ENCODE results near the gene SNX20. TPM values are rescaled to one million over a fixed set of nuclear protein-coding genes. Genes with fewer than 3 reads are reported as not detected.

Gene SNX20
- total RNA-seq = under 0.01 and 0.20 TPM in 2 replicates

- no peak for DNase-seq (ENCODE audit: low read depth in 2 of 2)
These were observed at the start of gene SNX20 for GRCh38 chr16:50681021-50681885. TSS of gene SNX20 (minus strand) at chr16:50681312. CDS start at chr16:50677526, 3,786 bp downstream.

DNA sequence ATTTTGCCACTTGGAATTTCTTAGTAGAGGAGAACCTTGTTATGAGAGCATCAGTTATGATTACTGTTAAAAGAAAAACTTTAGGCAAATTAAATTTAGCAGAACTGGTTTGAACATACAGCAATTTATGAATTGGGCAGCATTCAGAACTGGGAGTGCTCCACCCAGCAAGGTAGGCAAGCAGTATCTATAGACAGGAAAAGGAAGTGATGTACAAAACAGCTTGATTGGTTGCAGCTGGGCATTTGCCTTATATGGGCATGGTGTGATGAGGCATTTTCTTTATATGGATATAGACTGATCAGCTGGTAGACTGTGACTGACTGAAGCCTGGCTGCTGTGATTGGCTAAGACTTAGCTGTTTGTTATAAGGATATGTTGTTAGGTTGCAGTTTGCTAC, 43.2 kb upstream of the SNX20 start:
- DNase-seq (ENCODE audit: low read depth in 2 of 2) = no peak

- no peak for DNase-seq (ENCODE audit: low read depth in 2 of 2)
These were observed 41.8 kb upstream of the SNX20 start for GRCh38 chr16:50722960-50723359.

- DNase-seq (ENCODE audit: low read depth in 2 of 2) = no peak
These were observed 41.3 kb upstream of the SNX20 start for GRCh38 chr16:50722405-50722737.

DNA sequence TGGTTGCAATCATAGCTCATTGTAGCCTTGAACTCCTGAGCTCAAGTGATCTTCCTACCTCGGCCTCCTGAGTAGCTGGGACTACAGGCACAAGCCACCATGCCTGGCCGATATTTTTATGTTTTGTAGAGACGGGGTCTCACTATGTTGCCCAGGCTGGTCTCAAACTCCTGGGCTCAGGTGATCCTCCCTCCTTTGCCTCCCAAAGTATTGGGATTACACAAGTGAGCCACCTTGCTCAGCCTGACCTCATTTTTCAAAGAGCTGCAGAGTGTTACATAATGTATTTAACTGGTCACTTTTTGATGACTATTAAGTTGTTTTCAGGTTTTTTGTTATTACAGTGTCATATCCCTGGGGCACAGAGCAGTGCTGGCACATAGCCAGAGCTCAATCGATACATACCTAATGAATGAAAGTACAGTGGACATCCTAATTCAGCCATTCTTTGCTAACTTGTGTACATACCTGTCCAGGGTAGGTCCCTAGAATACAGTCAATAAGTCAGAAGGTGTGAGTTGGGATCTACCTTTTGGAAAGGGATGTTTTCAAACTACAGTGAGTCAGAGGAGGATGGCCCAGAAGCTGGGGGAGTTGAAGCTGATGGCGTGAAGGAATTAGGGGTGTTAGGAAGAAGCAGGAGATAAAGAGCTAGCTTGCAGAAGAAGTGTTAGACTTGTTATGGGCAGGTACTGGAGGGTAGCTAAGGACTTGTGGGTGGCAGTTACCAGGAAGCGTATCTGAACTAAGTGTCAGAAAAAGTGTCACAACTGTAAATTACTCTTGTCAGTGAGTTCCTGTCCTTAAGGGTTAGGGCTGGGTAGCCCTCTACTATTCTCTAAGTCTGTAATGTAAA, 40.7 kb upstream of the SNX20 start:
- no peak for DNase-seq (ENCODE audit: low read depth in 2 of 2)

DNA sequence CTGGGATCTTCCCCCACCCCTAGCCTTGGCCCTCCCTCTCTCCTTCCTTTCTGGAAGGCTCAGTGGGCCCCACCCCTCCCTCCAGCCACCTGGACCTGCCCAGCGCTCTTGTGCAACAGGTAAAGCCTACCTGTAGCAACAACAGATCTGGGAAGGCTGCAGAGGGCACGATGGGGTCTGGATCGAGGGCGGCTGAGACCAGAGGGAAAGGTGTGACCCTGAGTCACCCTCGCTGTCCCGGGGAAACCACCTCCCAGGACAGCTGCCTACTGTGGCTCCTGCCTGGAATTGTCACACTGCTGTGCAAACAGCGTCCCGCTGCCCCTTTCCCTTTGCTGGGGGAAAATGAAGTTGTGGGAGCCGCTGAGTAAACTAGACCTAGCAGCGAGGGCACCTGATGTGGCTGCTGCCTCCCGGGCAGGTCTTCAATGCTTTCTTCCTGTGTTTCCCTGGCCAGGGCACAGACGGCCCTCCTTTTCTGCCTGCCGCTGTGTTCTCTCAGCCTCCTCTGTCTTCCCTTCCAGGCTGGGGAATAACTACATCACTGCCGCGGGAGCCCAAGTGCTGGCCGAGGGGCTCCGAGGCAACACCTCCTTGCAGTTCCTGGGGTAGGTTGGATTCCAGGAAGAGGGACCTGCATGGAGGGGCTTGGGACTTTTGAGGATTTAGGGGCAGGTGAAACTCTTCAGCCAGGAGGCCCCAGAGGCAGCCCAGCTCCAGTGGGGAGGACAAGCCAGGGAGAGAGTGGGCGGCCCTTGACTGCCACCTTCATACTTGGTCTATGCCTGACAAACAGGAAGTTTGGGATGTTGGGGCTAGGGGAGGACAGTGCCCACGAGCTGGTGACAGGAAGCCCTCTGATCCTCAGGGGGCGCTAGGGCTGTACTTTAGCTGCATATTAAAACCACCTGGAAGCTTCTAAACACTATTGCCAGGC, 38.6 kb upstream of the SNX20 start:
- DNase-seq (ENCODE audit: low read depth in 2 of 2) = no peak

GRCh38 chr16:50718761-50719400, 37.8 kb upstream of the SNX20 start:
- no peak for DNase-seq (ENCODE audit: low read depth in 2 of 2)

DNA sequence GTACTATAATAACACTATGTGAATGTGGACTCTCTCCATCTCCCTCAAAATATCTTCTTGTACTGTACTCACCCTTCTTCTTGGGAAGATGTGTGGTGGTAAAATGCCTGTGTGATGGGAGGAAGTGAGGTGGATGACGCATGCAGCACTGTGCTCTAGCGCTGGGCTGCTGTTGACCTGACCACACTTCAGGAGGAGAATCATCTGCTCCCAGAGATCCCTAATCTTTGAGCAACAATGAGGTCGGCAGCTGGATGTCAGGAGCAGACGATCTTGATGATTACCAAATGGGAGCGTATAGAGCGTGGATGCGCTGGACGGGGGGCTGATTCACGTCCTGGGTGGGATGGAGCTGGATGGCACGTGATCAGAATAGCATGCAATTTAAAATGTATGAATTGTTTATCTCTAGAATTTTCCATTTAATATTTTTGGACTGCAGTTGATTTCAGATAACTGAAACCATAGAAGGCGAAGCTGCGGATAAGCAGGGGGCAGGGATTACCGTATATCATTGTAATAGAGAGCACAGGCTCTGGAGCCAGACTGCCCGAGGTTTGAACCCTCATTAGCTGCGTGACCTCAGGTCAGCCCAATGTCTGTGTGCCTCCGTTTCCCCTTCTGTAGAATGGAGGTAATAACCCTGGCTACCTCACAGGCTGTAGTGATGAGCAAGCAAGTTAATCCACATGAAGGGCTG, 37.1 kb upstream of the SNX20 start:
- no peak for DNase-seq (ENCODE audit: low read depth in 2 of 2)

GRCh38 chr16:50717494-50717893, 36.4 kb upstream of the SNX20 start:
- no peak for DNase-seq (ENCODE audit: low read depth in 2 of 2)

- DNase-seq (ENCODE audit: low read depth in 2 of 2) = no peak
These were observed 36.0 kb upstream of the SNX20 start for GRCh38 chr16:50717091-50717490.

GRCh38 chr16:50712956-50713355, 31.8 kb upstream of the SNX20 start:
- no peak for DNase-seq (ENCODE audit: low read depth in 2 of 2)

DNA sequence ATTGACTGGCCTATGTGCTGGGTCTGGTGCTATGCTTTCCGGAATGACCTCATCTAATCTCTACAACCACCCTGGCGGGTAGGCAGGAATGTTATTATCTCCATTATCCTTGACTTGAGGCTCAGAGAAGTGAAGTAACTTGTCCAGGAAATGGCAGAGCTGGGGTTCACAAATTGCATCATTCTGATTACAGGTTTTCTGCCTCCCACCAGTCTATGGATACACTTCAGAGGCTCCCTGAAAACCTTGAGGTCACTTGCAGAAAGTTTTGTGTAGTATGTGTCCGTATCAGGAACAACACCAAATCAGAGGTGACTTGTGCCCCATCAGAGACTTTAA, 31.4 kb upstream of the SNX20 start:
- no peak for DNase-seq (ENCODE audit: low read depth in 2 of 2)

DNA sequence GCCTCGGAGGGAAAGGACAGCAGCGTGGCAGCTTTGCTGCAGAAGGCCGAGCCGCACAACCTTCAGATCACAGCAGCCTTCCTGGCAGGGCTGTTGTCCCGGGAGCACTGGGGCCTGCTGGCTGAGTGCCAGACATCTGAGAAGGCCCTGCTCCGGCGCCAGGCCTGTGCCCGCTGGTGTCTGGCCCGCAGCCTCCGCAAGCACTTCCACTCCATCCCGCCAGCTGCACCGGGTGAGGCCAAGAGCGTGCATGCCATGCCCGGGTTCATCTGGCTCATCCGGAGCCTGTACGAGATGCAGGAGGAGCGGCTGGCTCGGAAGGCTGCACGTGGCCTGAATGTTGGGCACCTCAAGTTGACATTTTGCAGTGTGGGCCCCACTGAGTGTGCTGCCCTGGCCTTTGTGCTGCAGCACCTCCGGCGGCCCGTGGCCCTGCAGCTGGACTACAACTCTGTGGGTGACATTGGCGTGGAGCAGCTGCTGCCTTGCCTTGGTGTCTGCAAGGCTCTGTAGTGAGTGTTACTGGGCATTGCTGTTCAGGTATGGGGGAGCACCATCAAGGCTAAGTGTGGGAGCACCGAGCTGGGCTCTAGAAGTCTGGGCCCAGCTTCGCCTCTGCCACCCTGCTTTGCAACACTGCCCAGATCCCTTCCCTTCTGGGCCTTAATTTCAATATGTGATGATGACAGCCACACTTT, 30.9 kb upstream of the SNX20 start:
- DNase-seq (ENCODE audit: low read depth in 2 of 2) = no peak

- DNase-seq (ENCODE audit: low read depth in 2 of 2) = no peak
These were observed 29.9 kb upstream of the SNX20 start for GRCh38 chr16:50711040-50711439.

DNA sequence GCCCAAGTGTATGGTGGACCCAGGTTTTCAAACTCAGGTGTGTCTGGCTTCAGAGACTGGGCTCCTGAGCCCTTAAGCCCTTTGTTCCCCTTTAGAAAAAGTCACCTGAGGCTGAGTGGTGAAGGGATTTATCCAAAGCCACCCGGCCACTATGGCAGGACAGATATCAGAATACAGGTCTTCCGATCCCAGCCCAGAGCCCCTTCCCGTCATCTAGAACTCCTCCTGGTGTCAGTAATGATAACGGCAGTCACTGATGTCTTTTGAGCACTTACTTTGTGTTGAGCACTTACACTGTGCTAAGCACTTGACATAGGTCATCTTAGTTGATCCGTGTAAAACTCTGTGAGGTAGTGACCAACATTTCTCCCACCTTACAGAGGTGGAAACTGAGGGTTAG, 28.9 kb upstream of the SNX20 start:
- no peak for DNase-seq (ENCODE audit: low read depth in 2 of 2)

GRCh38 chr16:50709061-50709684, 28.1 kb upstream of the SNX20 start:
- DNase-seq (ENCODE audit: low read depth in 2 of 2) = peak in 1 of 2 donors; percentile 21

GRCh38 chr16:50708373-50709060, 27.4 kb upstream of the SNX20 start:
- DNase-seq (ENCODE audit: low read depth in 2 of 2) = no peak

- DNase-seq (ENCODE audit: low read depth in 2 of 2) = no peak
These were observed 25.1 kb upstream of the SNX20 start for GRCh38 chr16:50706250-50706649.
